A673 (cell line): ENCODE results near the gene CNTN5.

Source experiments
- EZH2 ChIP-seq: fragments of 200-600 bp; sonication (generic); IDR thresholded peaks from 2 replicates; pipeline ENCODE4 v1.6.1; 2017; ENCODE audit warnings: borderline replicate concordance, low read depth, mild to moderate bottlenecking, mixed read lengths, antibody characterized with exemption, low read length; ENCODE audit not compliant: poor library complexity, severe bottlenecking
- TF ChIP-seq, protein P1 (sequence below): fragments of 300-800, 200-600 bp; sonication (generic); conservative IDR thresholded peaks from 2 replicates; pipeline ENCODE4 v1.5.1; 2017; ENCODE audit warnings: low read depth, mild to moderate bottlenecking, antibody characterized with exemption, low read length, moderate library complexity, mixed read lengths

GRCh38 chr11:99135508-99135907 is 114.8 kb downstream of the CNTN5 start:
- TF ChIP-seq EZH2 = no peak
- TF ChIP-seq, protein P1, sequence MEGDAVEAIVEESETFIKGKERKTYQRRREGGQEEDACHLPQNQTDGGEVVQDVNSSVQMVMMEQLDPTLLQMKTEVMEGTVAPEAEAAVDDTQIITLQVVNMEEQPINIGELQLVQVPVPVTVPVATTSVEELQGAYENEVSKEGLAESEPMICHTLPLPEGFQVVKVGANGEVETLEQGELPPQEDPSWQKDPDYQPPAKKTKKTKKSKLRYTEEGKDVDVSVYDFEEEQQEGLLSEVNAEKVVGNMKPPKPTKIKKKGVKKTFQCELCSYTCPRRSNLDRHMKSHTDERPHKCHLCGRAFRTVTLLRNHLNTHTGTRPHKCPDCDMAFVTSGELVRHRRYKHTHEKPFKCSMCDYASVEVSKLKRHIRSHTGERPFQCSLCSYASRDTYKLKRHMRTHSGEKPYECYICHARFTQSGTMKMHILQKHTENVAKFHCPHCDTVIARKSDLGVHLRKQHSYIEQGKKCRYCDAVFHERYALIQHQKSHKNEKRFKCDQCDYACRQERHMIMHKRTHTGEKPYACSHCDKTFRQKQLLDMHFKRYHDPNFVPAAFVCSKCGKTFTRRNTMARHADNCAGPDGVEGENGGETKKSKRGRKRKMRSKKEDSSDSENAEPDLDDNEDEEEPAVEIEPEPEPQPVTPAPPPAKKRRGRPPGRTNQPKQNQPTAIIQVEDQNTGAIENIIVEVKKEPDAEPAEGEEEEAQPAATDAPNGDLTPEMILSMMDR = no peak
